HG03457 (cell line): ENCODE measurements around the gene PCDHGC5.

Experiments
- ATAC-seq: cut with Tn5 transposase; IDR thresholded peaks from one replicate; pipeline ENCODE4 v1.9.1; 2021; ENCODE audit warnings: moderate number of reproducible peaks; ENCODE audit not compliant: unreplicated experiment

The PCDHGC5 gene

DNA sequence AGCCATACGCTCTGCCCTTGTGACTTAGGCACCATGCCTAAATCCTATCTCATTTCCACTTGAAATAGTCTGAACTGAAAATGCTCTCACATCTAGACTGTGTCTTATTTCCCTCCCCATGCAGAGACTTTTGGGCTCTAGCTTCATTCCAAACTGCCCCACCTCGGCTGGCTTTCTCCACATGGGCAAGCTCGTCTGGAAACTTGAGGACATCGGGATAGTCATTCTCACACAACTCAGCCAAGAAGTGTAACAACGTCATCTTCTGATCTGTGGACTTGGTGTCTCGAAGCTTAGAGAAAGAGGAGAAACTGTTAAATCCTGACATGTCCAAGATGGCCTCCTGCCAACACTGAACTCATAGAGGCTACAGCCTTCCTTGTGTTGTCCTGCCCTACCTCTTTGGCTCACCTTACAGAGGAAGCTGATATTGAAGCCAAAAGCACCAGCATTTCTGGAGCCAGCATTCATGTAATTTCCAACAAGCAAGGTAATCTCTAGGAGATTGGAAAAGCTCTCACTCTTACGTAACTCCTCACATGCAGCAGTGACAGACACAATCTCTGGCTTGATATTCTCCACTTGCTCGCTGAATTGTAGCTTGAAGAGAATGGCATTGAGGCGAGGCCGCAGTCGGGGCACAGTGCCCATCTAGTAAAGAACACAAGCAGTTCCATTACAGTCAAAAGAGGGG lies 39.6 kb downstream of the PCDHGC5 start:
- no peak for ATAC-seq

DNA sequence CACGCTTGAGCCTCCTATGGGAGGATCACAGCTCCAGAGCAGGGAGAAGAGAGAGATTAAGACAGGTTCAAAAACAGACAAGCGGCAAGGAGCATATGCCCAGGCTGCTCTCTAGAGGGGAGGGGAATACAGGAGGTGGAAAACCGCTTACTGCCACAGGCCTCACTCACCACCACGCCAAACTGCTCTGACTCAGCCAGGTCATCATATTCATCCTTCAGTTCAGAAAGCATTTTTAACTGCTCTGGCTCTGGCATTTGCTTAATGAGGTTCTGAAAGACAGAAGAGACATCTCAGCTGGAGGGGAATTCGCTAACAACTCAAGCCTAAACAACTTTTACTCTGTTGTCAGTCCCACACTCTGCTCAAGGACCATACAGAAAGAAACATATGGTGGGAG lies 40.1 kb downstream of the PCDHGC5 start:
- no peak for ATAC-seq

DNA sequence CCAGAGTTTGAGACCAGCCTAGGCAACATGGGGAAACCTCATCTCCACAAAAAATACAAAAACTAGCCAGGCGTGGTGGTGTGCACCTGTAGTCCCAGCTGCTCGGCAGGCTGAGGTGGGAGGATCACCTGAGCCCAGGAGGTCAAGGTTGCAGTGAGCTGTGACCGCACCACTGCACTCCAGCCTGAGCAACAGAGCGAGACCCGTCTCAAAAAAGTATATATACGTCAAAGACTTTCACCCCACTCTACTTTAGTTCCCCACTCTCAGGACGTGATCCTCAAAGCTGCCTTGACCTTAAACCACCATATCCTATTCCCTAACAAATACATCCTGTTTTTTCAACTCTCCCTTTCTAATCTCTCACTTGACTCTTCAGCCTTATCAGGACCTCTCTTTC lies 41.0 kb downstream of the PCDHGC5 start:
- no peak for ATAC-seq

DNA sequence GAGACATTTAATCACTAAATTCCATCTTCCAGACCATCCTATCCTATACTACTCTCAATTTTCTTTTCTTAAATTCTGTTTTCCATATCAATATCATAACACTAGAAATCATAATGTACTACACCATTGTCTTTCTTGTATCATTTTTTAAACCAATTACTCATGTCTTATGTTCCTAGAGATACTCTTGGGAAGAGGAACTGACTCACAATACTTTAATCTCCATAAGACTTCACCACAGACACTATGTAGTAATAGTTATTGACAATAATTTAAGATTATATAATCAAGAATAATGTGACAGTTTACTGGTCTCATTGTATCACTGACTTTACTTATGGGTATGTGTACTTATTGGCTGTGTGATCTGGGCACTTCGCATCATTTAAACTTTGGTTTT lies 43.8 kb downstream of the PCDHGC5 start:
- ATAC-seq, result no peak

DNA sequence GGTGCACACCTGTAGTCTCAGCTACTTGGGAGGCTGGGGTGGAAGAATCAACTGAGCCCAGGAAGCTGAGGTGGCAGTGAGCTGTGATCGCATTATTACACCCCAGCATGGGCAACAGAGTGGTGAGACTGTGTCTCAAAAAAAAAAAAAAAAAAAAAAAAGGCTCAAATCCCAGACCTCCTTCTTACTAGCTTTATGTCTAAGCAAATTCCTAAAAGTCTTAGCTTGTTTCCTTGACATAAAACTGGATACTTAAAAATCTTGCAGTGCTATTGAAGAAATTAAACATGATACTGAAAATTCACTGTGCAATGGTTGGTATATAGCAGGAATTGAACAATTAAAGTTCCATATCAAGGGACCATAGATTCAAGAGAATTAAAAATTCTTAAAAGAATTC lies 45.0 kb downstream of the PCDHGC5 start:
- ATAC-seq, result no peak

DNA sequence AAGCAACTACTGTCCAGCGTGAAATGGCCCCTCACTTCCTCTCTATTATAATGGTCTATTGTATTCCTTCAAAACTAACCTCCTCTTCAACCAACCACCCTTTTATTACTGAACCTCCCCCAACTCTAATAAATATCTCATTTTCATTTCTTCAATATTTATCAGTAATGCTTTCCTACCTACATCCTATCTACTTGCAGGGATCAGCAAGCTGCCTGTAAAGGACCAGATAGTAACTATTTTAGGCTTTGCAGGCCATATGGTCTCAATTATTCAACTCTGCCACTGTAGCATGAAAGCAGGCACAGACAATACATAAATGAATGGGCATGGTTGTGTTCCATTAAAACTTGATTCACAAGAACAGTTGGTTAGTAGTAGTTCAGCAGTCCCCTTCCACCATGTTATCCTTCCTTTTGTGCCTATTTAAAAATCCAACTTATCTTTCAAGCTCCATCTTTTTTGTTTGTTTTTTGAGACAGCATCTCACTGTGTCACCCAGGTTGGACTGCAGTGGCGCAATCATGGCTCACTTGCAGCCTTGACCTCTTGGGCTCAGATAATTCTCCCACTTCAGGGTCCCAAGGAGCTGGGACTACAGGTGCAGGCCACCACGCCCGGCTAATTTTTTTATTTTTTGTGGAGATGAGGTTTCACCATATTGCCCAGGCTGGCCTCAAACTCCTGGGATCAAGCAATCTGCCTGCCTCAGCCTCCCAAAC lies 45.8 kb downstream of the PCDHGC5 start:
- ATAC-seq, result no peak
